MCF 10A (cell line): ENCODE measurements around the gene TAF4. TPM values are rescaled to one million over a fixed set of nuclear protein-coding genes. Genes with fewer than 3 reads are reported as not detected.

ENCODE experiments used
- BruUV-seq: library from RNA; stranded (reverse); fragments of 400-500 nt; replicated peaks from 2 replicates; lab custom pipeline; 2021; lab: Mats Ljungman, UMichigan
- CTCF ChIA-PET: fragments of 300-600 bp; sonication (Branson Sonifier 250); formaldehyde crosslinking; extraction: SDS; loops from one replicate; lab custom pipeline; 2021; ENCODE audit warnings: antibody characterized with exemption, inconsistent platforms; lab: Yijun Ruan, JAX
- POLR2A ChIA-PET: fragments of 300-600, 350-650 bp; sonication (Branson Sonifier 250); formaldehyde crosslinking; extraction: SDS; loops from one replicate; lab custom pipeline; 2020; ENCODE audit warnings: antibody characterized with exemption, inconsistent platforms; lab: Yijun Ruan, JAX
- DNase-seq: peaks from one replicate; pipeline ENCODE4 v3.0.0-alpha.2; 2018; ENCODE audit not compliant: unreplicated experiment
- H3K27ac Mint-ChIP-seq: one replicate; pipeline ENCODE4 v1.8.0; 2022; ENCODE audit warnings: mild to moderate bottlenecking, low read depth, mixed read lengths; ENCODE audit not compliant: unreplicated experiment
- H3K27me3 Mint-ChIP-seq: one replicate; pipeline ENCODE4 v1.8.0; 2022; ENCODE audit warnings: mixed read lengths; ENCODE audit not compliant: insufficient read depth, unreplicated experiment
- H3K36me3 Mint-ChIP-seq: one replicate; pipeline ENCODE4 v1.8.0; 2022; ENCODE audit warnings: mild to moderate bottlenecking, moderate library complexity, mixed read lengths; ENCODE audit not compliant: insufficient read depth, unreplicated experiment
- H3K4me1 Mint-ChIP-seq: one replicate; pipeline ENCODE4 v1.8.0; 2022; ENCODE audit warnings: mixed read lengths; ENCODE audit not compliant: insufficient read depth, unreplicated experiment
- H3K4me3 Mint-ChIP-seq: one replicate; pipeline ENCODE4 v1.8.0; 2022; ENCODE audit warnings: mild to moderate bottlenecking, moderate library complexity, mixed read lengths; ENCODE audit not compliant: unreplicated experiment
- H3K9me3 Mint-ChIP-seq: one replicate; pipeline ENCODE4 v1.8.0; 2022; ENCODE audit warnings: mixed read lengths; ENCODE audit not compliant: unreplicated experiment
- CTCF ChIP-seq: fragments of 200-600 bp; IDR thresholded peaks from one replicate; pipeline ENCODE4 v1.8.0; 2022; ENCODE audit warnings: antibody characterized with exemption, mild to moderate bottlenecking; ENCODE audit not compliant: unreplicated experiment
- intact Hi-C: fragments of 100-400 bp; cut with micrococcal nuclease; formaldehyde crosslinking; loops from 2 replicates; pipeline ENCODE4 v1.14.1; 2022
- total RNA-seq: library from RNA; stranded (reverse); gene quantifications from 2 replicates; pipeline ENCODE4 v1.2.3, GENCODE V29; 2022

The TAF4 gene
- total RNA-seq, 1 experiment from 2014 or later: 15.9 TPM

GRCh38 chr20:61942526-61942925 is 123.2 kb downstream of the TAF4 start:
- no peak for TF ChIP-seq CTCF
- no TSS peak for BruUV-seq
- ChIA-PET CTCF (no interaction called here), POLR2A (no interaction called here)
- Mint-ChIP-seq H3K4me3 (no peak overlapping the region), H3K27ac (no peak overlapping the region), H3K36me3 (no peaks in the 10 kb centered on the region), H3K4me1 (no peaks in the 10 kb centered on the region), H3K27me3 (no peaks in the 10 kb centered on the region), H3K9me3 (no peaks in the 10 kb centered on the region)
- intact Hi-C loops: no loop called here
- no peak for DNase-seq

- Mint-ChIP-seq H3K9me3 (no peaks in the 10 kb centered on the region), H3K27ac (no peak overlapping the region), H3K36me3 (no peaks in the 10 kb centered on the region), H3K4me1 (no peaks in the 10 kb centered on the region), H3K27me3 (no peaks in the 10 kb centered on the region), H3K4me3 (no peak overlapping the region)
- no peak for TF ChIP-seq CTCF
- BruUV-seq: no TSS peak
- no peak for DNase-seq
- ChIA-PET POLR2A (no interaction called here), CTCF (no interaction called here)
- intact Hi-C loops: no loop called here
Observed at GRCh38 chr20:61941721-61942405, 123.8 kb downstream of the TAF4 start.

GRCh38 chr20:61940976-61941720 is 124.5 kb downstream of the TAF4 start:
- Mint-ChIP-seq H3K36me3 (no peaks in the 10 kb centered on the region), H3K4me1 (no peaks in the 10 kb centered on the region), H3K9me3 (no peaks in the 10 kb centered on the region), H3K4me3 (no peak overlapping the region), H3K27me3 (no peaks in the 10 kb centered on the region), H3K27ac (no peak overlapping the region)
- intact Hi-C loops: no loop called here
- ChIA-PET CTCF (no interaction called here), POLR2A (no interaction called here)
- BruUV-seq: no TSS peak
- DNase-seq: no peak
- no peak for TF ChIP-seq CTCF

GRCh38 chr20:61940491-61940890 is 125.2 kb downstream of the TAF4 start:
- Mint-ChIP-seq H3K36me3 (no peaks in the 10 kb centered on the region), H3K4me1 (no peaks in the 10 kb centered on the region), H3K4me3 (no peak overlapping the region), H3K9me3 (no peaks in the 10 kb centered on the region), H3K27ac (no peak overlapping the region), H3K27me3 (no peaks in the 10 kb centered on the region)
- DNase-seq: no peak
- POLR2A ChIA-PET: no interaction called here
- no TSS peak for BruUV-seq
- CTCF ChIA-PET: no interaction called here
- intact Hi-C loops: no loop called here
- no peak for TF ChIP-seq CTCF
